Measurements from ENCODE around the gene CGNL1.

The CGNL1 gene

GRCh38 chr15:57472861-57473260, 96.6 kb downstream of the CGNL1 start:
- no peak overlapping the region for H3K27ac Mint-ChIP-seq
- ATAC-seq: no peak
- H3K9me3 Mint-ChIP-seq: no peaks in the 10 kb centered on the region
- peaks cover 76% of the 10 kb centered on the region for H3K27me3 Mint-ChIP-seq
- no peak overlapping the region for H3K4me3 Mint-ChIP-seq
- H3K4me1 Mint-ChIP-seq: peaks cover 6% of the 10 kb centered on the region
- DNase-seq: no peak

- ATAC-seq (no peak), DNase-seq (no peak)
- H3K27me3 Mint-ChIP-seq: peaks cover 51% of the 10 kb centered on the region
- H3K4me1 Mint-ChIP-seq: no peaks in the 10 kb centered on the region
- H3K9me3 Mint-ChIP-seq: no peaks in the 10 kb centered on the region
- no peak overlapping the region for H3K4me3 Mint-ChIP-seq
- no peak overlapping the region for H3K27ac Mint-ChIP-seq
These were observed 100.2 kb downstream of the CGNL1 start for GRCh38 chr15:57476533-57476975.

GRCh38 chr15:57477736-57478522, 101.6 kb downstream of the CGNL1 start:
- DNase-seq (no peak), ATAC-seq (no peak)
- H3K27ac Mint-ChIP-seq: no peak overlapping the region
- H3K27me3 Mint-ChIP-seq: peaks cover 38% of the 10 kb centered on the region
- no peaks in the 10 kb centered on the region for H3K9me3 Mint-ChIP-seq
- no peak overlapping the region for H3K4me3 Mint-ChIP-seq
- H3K4me1 Mint-ChIP-seq: no peaks in the 10 kb centered on the region

GRCh38 chr15:57479005-57479404, 102.7 kb downstream of the CGNL1 start:
- no peaks in the 10 kb centered on the region for H3K9me3 Mint-ChIP-seq
- ATAC-seq (no peak), DNase-seq (no peak)
- no peak overlapping the region for H3K4me3 Mint-ChIP-seq
- no peaks in the 10 kb centered on the region for H3K4me1 Mint-ChIP-seq
- H3K27ac Mint-ChIP-seq: peak overlapping the region in 1 of 2 donors; percentile 29
- peaks cover 38% of the 10 kb centered on the region for H3K27me3 Mint-ChIP-seq

DNA sequence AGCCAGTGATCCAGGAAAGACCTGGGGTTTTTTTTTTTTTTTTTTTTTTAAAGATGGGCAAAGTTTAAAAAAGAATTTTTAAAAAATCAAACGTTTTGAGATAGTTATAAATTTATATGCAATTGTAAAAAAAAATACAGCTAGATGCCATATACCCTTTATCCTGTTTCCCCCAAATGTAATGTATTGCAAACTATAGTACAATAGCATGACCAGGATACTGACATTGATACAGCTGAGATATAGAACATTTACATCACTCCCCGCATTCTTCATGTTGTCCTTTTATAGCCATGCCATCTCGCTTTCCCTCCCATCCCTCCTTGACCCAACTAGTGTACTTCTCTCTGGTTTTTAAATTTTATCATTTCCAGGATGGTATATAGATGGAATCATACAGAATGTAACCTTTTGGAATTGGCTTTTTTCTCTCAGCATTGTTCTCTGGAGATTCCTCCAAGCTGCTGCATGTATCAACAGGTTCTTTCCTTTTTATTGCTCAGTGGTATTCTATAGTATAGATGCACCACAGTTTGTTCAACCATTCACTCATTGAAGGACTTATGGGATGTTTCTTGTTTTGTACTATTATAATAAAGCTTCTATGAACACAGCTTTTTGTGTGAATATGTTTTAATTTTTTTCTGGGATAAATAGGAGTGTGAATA, 104.9 kb downstream of the CGNL1 start:
- DNase-seq (no peak), ATAC-seq (no peak)
- Mint-ChIP-seq H3K9me3 (no peaks in the 10 kb centered on the region), H3K27ac (no peak overlapping the region), H3K4me3 (no peak overlapping the region), H3K27me3 (peaks cover 30% of the 10 kb centered on the region), H3K4me1 (no peaks in the 10 kb centered on the region)

DNA sequence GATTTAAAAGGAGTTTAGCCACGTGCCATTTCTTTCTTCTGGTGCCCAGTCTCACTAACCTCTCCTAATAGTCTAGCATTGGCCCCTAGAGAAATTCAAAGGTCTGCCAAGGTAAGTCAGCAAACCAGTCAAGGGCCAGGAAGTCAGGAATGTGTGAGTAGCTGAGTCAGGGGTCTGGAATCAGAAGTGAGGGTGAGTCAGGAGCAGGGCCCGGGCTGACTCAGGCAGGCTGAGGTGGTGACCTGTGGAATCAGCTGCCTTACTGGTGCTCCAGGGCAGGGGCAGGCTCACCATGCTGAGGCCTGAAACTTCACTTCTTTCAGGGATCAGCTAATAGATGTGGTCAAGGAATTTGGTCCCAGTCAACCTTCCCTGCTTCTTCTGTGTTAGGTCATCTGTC, 109.6 kb downstream of the CGNL1 start:
- H3K4me3 Mint-ChIP-seq: no peak overlapping the region
- ATAC-seq: no peak
- H3K27ac Mint-ChIP-seq: no peak overlapping the region
- DNase-seq: no peak
- H3K27me3 Mint-ChIP-seq: peaks cover 16% of the 10 kb centered on the region
- H3K9me3 Mint-ChIP-seq: no peaks in the 10 kb centered on the region
- no peaks in the 10 kb centered on the region for H3K4me1 Mint-ChIP-seq

GRCh38 chr15:57486833-57487232, 110.5 kb downstream of the CGNL1 start:
- DNase-seq (no peak), ATAC-seq (no peak)
- Mint-ChIP-seq H3K27me3 (peaks cover 23% of the 10 kb centered on the region), H3K27ac (no peak overlapping the region), H3K9me3 (no peaks in the 10 kb centered on the region), H3K4me1 (no peaks in the 10 kb centered on the region), H3K4me3 (no peak overlapping the region)

- no peak overlapping the region for H3K27ac Mint-ChIP-seq
These were observed 112.8 kb downstream of the CGNL1 start for GRCh38 chr15:57489122-57489521.

GRCh38 chr15:57493351-57493750, 117.0 kb downstream of the CGNL1 start:
- Mint-ChIP-seq H3K4me3 (no peak overlapping the region), H3K27me3 (peaks cover 7% of the 10 kb centered on the region), H3K9me3 (no peaks in the 10 kb centered on the region), H3K27ac (no peak overlapping the region), H3K4me1 (no peaks in the 10 kb centered on the region)
- DNase-seq (no peak), ATAC-seq (no peak)

More at GRCh38 chr15:57489122-57489521, 112.8 kb downstream of the CGNL1 start:
- Mint-ChIP-seq H3K27me3 (peaks cover 23% of the 10 kb centered on the region), H3K4me1 (no peaks in the 10 kb centered on the region), H3K9me3 (no peaks in the 10 kb centered on the region), H3K4me3 (no peak overlapping the region)
- DNase-seq (no peak), ATAC-seq (no peak)

- Mint-ChIP-seq H3K4me3 (no peak overlapping the region), H3K27ac (no peak overlapping the region)
These were observed 118.3 kb downstream of the CGNL1 start for GRCh38 chr15:57494581-57494980.

GRCh38 chr15:57495041-57495440, 118.7 kb downstream of the CGNL1 start:
- Mint-ChIP-seq H3K4me1 (no peaks in the 10 kb centered on the region), H3K9me3 (no peaks in the 10 kb centered on the region), H3K27me3 (peaks cover 7% of the 10 kb centered on the region), H3K27ac (no peak overlapping the region), H3K4me3 (no peak overlapping the region)
- ATAC-seq (no peak), DNase-seq (no peak)

More at GRCh38 chr15:57494581-57494980, 118.3 kb downstream of the CGNL1 start:
- no peak for ATAC-seq
- no peak for DNase-seq
- H3K9me3 Mint-ChIP-seq: no peaks in the 10 kb centered on the region
- H3K27me3 Mint-ChIP-seq: peaks cover 7% of the 10 kb centered on the region
- H3K4me1 Mint-ChIP-seq: no peaks in the 10 kb centered on the region

DNA sequence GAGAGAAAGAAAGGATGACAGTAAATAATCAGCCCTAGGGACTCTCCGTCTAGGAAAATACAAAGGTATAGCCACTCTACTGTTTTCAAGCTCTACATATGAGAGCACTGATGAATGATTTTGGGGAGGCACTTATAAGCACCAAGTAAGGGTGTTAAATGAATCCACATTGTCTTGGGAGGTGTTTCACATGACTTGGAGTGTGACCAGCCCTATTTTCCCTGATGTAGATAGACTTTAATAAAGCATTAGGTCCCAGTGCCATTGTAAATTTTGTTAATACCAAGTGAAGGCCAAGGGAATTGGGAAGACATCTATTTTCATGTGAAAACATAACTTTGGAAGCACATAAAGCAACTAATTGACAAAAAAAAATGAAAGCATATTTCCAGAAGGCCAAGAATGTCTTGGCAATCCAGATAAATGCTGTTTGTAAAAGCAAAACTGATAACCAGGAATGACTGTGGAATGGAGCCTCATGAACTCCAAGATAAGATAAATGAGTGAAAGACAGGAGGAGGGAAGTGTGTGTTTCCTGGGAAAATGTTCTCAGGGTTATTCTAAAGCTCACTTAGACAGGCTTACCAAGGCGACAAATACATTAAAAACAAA, 119.4 kb downstream of the CGNL1 start:
- Mint-ChIP-seq H3K9me3 (no peaks in the 10 kb centered on the region), H3K4me1 (no peaks in the 10 kb centered on the region), H3K27me3 (peaks cover 7% of the 10 kb centered on the region), H3K27ac (no peak overlapping the region), H3K4me3 (no peak overlapping the region)
- DNase-seq: no peak
- no peak for ATAC-seq

DNA sequence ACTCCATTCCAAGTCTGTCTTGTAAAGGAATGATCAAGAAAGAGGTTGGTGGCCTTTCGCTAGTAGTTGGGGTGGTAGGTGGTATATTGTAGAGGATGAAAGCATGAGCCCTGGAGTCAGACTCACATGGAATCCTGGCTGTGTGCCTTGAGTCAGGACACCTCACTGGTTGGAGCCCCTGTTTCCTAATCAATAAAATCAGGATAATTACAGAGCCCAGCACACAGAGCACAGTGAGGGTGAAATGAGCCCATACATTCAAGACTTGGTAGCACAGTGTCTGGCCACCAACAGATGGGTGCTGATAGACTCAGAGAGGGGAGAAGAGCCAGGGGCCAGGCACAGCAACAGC, 120.3 kb downstream of the CGNL1 start:
- no peak for ATAC-seq
- H3K4me1 Mint-ChIP-seq: no peaks in the 10 kb centered on the region
- peaks cover 2% of the 10 kb centered on the region for H3K27me3 Mint-ChIP-seq
- no peaks in the 10 kb centered on the region for H3K9me3 Mint-ChIP-seq
- H3K27ac Mint-ChIP-seq: no peak overlapping the region
- DNase-seq: no peak
- H3K4me3 Mint-ChIP-seq: no peak overlapping the region

- H3K4me1 Mint-ChIP-seq: no peaks in the 10 kb centered on the region
- no peak overlapping the region for H3K4me3 Mint-ChIP-seq
- ATAC-seq (no peak), DNase-seq (no peak)
- H3K27ac Mint-ChIP-seq: no peak overlapping the region
- no peaks in the 10 kb centered on the region for H3K27me3 Mint-ChIP-seq
- no peaks in the 10 kb centered on the region for H3K9me3 Mint-ChIP-seq
These were observed 120.9 kb downstream of the CGNL1 start for GRCh38 chr15:57496946-57497869.

- no peaks in the 10 kb centered on the region for H3K9me3 Mint-ChIP-seq
These were observed 124.0 kb downstream of the CGNL1 start for GRCh38 chr15:57500256-57500655.

More at GRCh38 chr15:57500256-57500655, 124.0 kb downstream of the CGNL1 start:
- no peak for ATAC-seq
- H3K4me3 Mint-ChIP-seq: no peak overlapping the region
- H3K4me1 Mint-ChIP-seq: no peaks in the 10 kb centered on the region
- DNase-seq: no peak
- H3K27ac Mint-ChIP-seq: no peak overlapping the region
- no peaks in the 10 kb centered on the region for H3K27me3 Mint-ChIP-seq

All from stimulated activated naive CD8-positive, alpha-beta T cell treated with anti-CD3 and anti-CD28 coated beads, Interleukin-15, amount 100 ng/mL, for 72 hours (primary cell).